Liver (tissue), 9 donors: ENCODE data around the gene IGF1R. TPM values are rescaled to one million over a fixed set of nuclear protein-coding genes. Genes with fewer than 3 reads are reported as not detected.

ENCODE experiments used
- DNase-seq: peaks from one replicate; pipeline ENCODE4 v3.0.0-alpha.2; 2017; ENCODE audit warnings: low spot score
- H3K27ac ChIP-seq, 2 donors: one replicate each; pipeline ENCODE4 v1.7.0; 2013; ENCODE audit warnings: inconsistent platforms in 2 of 2, low read length in 2 of 2, control low read depth in 1 of 2, low read depth in 1 of 2, mild to moderate bottlenecking in 1 of 2
- H3K27me3 ChIP-seq, 4 donors: one replicate each; pipeline versions ENCODE4 v1.6.1 to v1.7.0; 2013; ENCODE audit warnings: low read length in 3 of 4, inconsistent platforms in 1 of 4, mild to moderate bottlenecking in 1 of 4, moderate library complexity in 1 of 4; ENCODE audit not compliant: control insufficient read depth in 4 of 4, insufficient read depth in 4 of 4
- H3K36me3 ChIP-seq, 4 donors: one replicate each; pipeline versions ENCODE4 v1.6.1 to v1.7.0; 2013; ENCODE audit warnings: low read length in 3 of 4, mild to moderate bottlenecking in 3 of 4, low read depth in 1 of 4, moderate library complexity in 1 of 4; ENCODE audit not compliant: control insufficient read depth in 4 of 4, insufficient read depth in 3 of 4
- H3K4me1 ChIP-seq, 4 donors: one replicate each; pipeline versions ENCODE4 v1.6.1 to v1.7.0; 2013; ENCODE audit warnings: low read length in 3 of 4, mild to moderate bottlenecking in 3 of 4, moderate library complexity in 1 of 4; ENCODE audit not compliant: control insufficient read depth in 4 of 4, insufficient read depth in 4 of 4
- H3K4me3 ChIP-seq, 3 donors: one replicate each; pipeline versions ENCODE4 v1.6.1 to v1.7.0; 2013; ENCODE audit warnings: low read length in 3 of 3, control low read depth in 1 of 3, low read depth in 1 of 3, mild to moderate bottlenecking in 1 of 3
- H3K9ac ChIP-seq, 2 donors: one replicate each; pipeline ENCODE4 v1.7.0; 2013; ENCODE audit warnings: low read length in 2 of 2, mild to moderate bottlenecking in 2 of 2, moderate library complexity in 2 of 2, control low read depth in 1 of 2, low read depth in 1 of 2
- H3K9me3 ChIP-seq, 4 donors: one replicate each; pipeline versions ENCODE4 v1.6.1 to v1.7.0; 2013; ENCODE audit warnings: low read length in 3 of 4; ENCODE audit not compliant: control insufficient read depth in 4 of 4
- EGR1 ChIP-seq, 2 donors: IDR thresholded peaks; 2 replicates each; pipeline ENCODE4 v1.6.1; 2016 to 2018; ENCODE audit warnings: antibody characterized with exemption in 2 of 2, low read depth in 2 of 2
- FOXA1 ChIP-seq: IDR thresholded peaks from 2 replicates; pipeline ENCODE4 v1.6.1; 2016; ENCODE audit warnings: antibody characterized with exemption
- FOXA2 ChIP-seq: IDR thresholded peaks from 2 replicates; pipeline ENCODE4 v1.6.1; 2016; ENCODE audit warnings: antibody characterized with exemption
- GABPA ChIP-seq, 2 donors: IDR thresholded peaks in 1 of 2; conservative IDR thresholded peaks in 1 of 2; 2 replicates each; pipeline ENCODE4 v1.6.1; 2016; ENCODE audit warnings: antibody characterized with exemption in 2 of 2, mild to moderate bottlenecking in 1 of 2, moderate library complexity in 1 of 2
- HNF4A ChIP-seq, 2 donors: conservative IDR thresholded peaks; 2 replicates each; pipeline ENCODE4 v1.6.1; 2016; ENCODE audit warnings: antibody characterized with exemption in 2 of 2, mild to moderate bottlenecking in 2 of 2
- HNF4G ChIP-seq: IDR thresholded peaks from 2 replicates; pipeline ENCODE4 v1.6.1; 2016; ENCODE audit warnings: antibody characterized with exemption
- JUND ChIP-seq, 2 donors: IDR thresholded peaks; 2 replicates each; pipeline ENCODE4 v1.6.1; 2016; ENCODE audit warnings: antibody characterized with exemption in 2 of 2
- NR2F2 ChIP-seq: IDR thresholded peaks from 2 replicates; pipeline ENCODE4 v1.6.1; 2016; ENCODE audit warnings: antibody characterized with exemption
- SP1 ChIP-seq: IDR thresholded peaks from 2 replicates; pipeline ENCODE4 v1.6.1; 2018; ENCODE audit warnings: antibody characterized with exemption, mild to moderate bottlenecking
- TAF1 ChIP-seq: conservative IDR thresholded peaks from 2 replicates; pipeline ENCODE4 v1.6.1; 2016; ENCODE audit warnings: antibody characterized with exemption, mild to moderate bottlenecking
- YY1 ChIP-seq: IDR thresholded peaks from 2 replicates; pipeline ENCODE4 v1.6.1; 2016; ENCODE audit warnings: antibody characterized with exemption, mild to moderate bottlenecking
- WGBS: extraction: QIAGEN DNeasy Blood & Tissue Kit; methylation state at CpG from one replicate; pipeline ENCODE4 v1.1.7; 2013; 5-methylcytosine and 5-hydroxymethylcytosine counted together
- polyA plus RNA-seq, 2 donors: library from polyadenylated mRNA; stranded (reverse) in 1 of 2; unstranded in 1 of 2; fragments of 200-250 nt in 1 of 2; fragments of >200 nt in 1 of 2; fragmentation: Nextera tagmentation in 1 of 2; extraction: Ambion mirVana in 1 of 2; gene quantifications; one replicate each; pipeline versions ENCODE4 v1.2.1 to v1.2.3, GENCODE V29; 2013 to 2015
- total RNA-seq, 2 donors: library from RNA; depleted of rRNA; stranded (reverse); fragments of >200 nt; gene quantifications; one replicate each; pipeline ENCODE4 v1.2.3, GENCODE V29; 2014
- TF ChIP-seq, protein P1 (sequence below): IDR thresholded peaks from 2 replicates; pipeline ENCODE4 v1.6.1; 2016; ENCODE audit warnings: antibody characterized with exemption
- TF ChIP-seq, protein P2 (sequence below): IDR thresholded peaks from 2 replicates; pipeline ENCODE4 v1.6.1; 2016; ENCODE audit warnings: antibody characterized with exemption
- TF ChIP-seq, protein P3 (sequence below): IDR thresholded peaks from 2 replicates; pipeline ENCODE4 v1.6.1; 2016; ENCODE audit warnings: antibody characterized with exemption, mild to moderate bottlenecking
- TF ChIP-seq, protein P4 (sequence below): IDR thresholded peaks from 2 replicates; pipeline ENCODE4 v1.6.1; 2016; ENCODE audit warnings: antibody characterized with exemption
- TF ChIP-seq, protein P5 (sequence below): fragments of 150-350 bp; IDR thresholded peaks from 2 replicates; pipeline ENCODE4 v1.5.1; 2017; ENCODE audit warnings: improper control_type of control experiment, low read depth, low read length; ENCODE audit not compliant: missing input control
- donor health status: healthy.
- donor health status: healthy.
- donor health status: healthy.
- donor health status: healthy.
- donor health status: healthy.

IGF1R gene
- total and polyA plus RNA-seq, 4 donors = 0.69 to 10.3 (median 3.2) TPM

DNA sequence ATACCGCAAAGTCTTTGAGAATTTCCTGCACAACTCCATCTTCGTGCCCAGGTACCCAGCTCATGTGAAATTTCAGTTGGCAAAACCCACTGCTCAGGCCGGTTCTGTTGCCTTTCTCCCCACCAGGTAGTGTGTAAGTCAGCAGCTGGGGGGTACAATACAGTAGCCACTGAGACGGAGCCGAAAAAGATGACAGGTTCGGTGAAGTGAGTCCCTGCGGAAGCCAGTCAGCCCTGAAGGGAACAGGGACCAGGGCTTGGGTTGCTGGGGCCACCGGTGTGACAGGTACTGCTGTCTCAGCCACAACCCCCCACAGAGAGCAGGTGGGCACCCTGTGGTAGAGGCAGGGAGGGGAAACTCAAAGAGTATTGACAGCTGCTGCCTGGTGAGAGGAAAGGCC is 268.5 kb downstream of the IGF1R start:
- Histone ChIP-seq H3K9ac (no peak overlapping the region), H3K4me1 (peaks cover 0 to 4% (median 0%) of the 10 kb centered on the region in 4 donors), H3K36me3 (peaks cover 0 to 2% (median 0%) of the 10 kb centered on the region in 4 donors)

DNA sequence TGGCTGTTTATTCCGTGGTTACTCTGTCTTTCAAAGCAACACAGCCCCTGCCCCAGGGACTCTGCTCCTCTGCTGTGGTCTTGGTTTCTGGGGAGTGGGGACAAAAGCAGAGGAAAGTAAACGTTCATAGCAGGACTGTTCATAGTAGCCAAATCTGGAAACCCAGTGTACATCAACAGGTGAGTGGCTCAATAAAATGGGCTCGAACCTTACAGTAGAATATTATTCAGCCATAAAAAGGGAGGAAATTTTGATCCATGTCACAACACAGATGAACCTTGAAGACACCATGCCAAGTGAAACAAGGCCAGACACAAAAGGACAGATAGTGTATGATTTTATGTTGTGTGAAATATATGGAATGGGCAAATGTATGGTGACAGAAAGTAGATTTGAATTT is 269.1 kb downstream of the IGF1R start:
- Histone ChIP-seq H3K4me3 (no peak overlapping the region), H3K9ac (no peak overlapping the region), H3K4me1 (peaks cover 0 to 4% (median 0%) of the 10 kb centered on the region in 4 donors), H3K27me3 (no peaks in the 10 kb centered on the region), H3K9me3 (no peaks in the 10 kb centered on the region), H3K27ac (no peak overlapping the region), H3K36me3 (peaks cover 0 to 2% (median 0%) of the 10 kb centered on the region in 4 donors)
- no peak for DNase-seq
- TF ChIP-seq HNF4A (conservative IDR thresholded peaks at IDR 0.05) (no peak), YY1 (no peak), GABPA (IDR thresholded peaks at IDR 0.05 in 1 of 2, conservative IDR thresholded peaks at IDR 0.05 in 1 of 2) (no peak), JUND (IDR thresholded peaks at IDR 0.05) (no peak), HNF4G (no peak), FOXA1 (no peak), NR2F2 (no peak), FOXA2 (no peak), TAF1 (no peak), SP1 (no peak)
- TF ChIP-seq, protein P1, sequence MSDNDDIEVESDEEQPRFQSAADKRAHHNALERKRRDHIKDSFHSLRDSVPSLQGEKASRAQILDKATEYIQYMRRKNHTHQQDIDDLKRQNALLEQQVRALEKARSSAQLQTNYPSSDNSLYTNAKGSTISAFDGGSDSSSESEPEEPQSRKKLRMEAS = no peak
- TF ChIP-seq, protein P2, sequence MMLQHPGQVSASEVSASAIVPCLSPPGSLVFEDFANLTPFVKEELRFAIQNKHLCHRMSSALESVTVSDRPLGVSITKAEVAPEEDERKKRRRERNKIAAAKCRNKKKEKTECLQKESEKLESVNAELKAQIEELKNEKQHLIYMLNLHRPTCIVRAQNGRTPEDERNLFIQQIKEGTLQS = no peak
- WGBS = 83% methylated on average over 3 of the region's 3 CpGs

More for the DNA sequence above, 268.5 kb downstream of the IGF1R start:
- Histone ChIP-seq H3K27ac (no peak overlapping the region), H3K4me3 (no peak overlapping the region), H3K27me3 (no peaks in the 10 kb centered on the region), H3K9me3 (no peaks in the 10 kb centered on the region)
- TF ChIP-seq YY1 = no peak
- TF ChIP-seq FOXA1 = no peak
- no peak for TF ChIP-seq NR2F2
- TF ChIP-seq, protein P1 = no peak
- TF ChIP-seq, protein P2 = no peak
- DNase-seq = no peak
- WGBS = 94% methylated on average over 8 of the region's 8 CpGs

DNA sequence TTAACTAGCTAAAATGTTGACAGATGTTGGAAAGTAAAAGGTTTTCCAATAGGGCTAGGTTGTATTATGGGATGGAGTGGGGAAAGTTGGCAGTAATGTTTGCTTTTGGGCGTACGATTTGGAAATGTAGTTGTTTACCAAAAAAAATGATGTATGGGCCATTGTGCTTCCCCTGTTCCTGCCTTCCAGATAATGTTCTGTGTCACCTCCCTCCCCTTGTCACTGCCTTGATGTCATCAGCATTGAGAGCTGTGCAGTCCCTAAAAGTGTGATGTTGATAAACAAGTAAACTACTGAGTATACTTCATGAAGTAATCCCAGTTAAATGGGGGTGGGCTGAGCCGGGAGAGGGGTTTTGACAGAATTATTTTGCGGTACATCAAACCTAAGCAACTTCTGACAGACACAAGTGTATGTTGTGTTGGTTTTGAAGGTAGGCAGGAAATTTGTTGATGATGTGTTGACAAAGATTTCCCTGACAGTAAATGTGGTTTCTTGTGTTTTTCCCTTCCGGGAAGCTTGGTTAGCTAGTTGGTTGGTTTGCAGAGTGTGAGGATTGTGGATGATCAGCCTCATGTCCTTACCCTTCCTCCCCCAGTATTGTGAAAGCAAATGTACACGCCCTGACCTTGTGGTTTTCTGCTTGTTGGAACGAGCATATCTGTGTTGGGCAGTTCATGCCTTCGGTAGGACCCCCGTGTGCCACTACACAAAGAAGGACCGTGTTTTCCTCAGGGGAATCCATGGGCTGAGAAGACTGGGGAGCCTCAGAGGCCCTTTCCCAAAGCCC is 271.9 kb downstream of the IGF1R start:
- H3K4me3 ChIP-seq = no peak overlapping the region
- peaks cover 0 to 2% (median 0%) of the 10 kb centered on the region in 4 donors for H3K36me3 ChIP-seq
- H3K9ac ChIP-seq = no peak overlapping the region
- no peaks in the 10 kb centered on the region for H3K27me3 ChIP-seq
- peaks cover 0 to 2% (median 0%) of the 10 kb centered on the region in 4 donors for H3K4me1 ChIP-seq
- WGBS = 74% methylated on average over 10 of the region's 10 CpGs
- DNase-seq = no peak
- no peaks in the 10 kb centered on the region for H3K9me3 ChIP-seq
- H3K27ac ChIP-seq = peak overlapping the region; percentile 13 to 31
- TF ChIP-seq, protein P3, sequence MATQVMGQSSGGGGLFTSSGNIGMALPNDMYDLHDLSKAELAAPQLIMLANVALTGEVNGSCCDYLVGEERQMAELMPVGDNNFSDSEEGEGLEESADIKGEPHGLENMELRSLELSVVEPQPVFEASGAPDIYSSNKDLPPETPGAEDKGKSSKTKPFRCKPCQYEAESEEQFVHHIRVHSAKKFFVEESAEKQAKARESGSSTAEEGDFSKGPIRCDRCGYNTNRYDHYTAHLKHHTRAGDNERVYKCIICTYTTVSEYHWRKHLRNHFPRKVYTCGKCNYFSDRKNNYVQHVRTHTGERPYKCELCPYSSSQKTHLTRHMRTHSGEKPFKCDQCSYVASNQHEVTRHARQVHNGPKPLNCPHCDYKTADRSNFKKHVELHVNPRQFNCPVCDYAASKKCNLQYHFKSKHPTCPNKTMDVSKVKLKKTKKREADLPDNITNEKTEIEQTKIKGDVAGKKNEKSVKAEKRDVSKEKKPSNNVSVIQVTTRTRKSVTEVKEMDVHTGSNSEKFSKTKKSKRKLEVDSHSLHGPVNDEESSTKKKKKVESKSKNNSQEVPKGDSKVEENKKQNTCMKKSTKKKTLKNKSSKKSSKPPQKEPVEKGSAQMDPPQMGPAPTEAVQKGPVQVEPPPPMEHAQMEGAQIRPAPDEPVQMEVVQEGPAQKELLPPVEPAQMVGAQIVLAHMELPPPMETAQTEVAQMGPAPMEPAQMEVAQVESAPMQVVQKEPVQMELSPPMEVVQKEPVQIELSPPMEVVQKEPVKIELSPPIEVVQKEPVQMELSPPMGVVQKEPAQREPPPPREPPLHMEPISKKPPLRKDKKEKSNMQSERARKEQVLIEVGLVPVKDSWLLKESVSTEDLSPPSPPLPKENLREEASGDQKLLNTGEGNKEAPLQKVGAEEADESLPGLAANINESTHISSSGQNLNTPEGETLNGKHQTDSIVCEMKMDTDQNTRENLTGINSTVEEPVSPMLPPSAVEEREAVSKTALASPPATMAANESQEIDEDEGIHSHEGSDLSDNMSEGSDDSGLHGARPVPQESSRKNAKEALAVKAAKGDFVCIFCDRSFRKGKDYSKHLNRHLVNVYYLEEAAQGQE = no peak
- TF ChIP-seq EGR1 (IDR thresholded peaks at IDR 0.05; ENCODE audit: low read depth in 2 of 2) (no peak), HNF4G (no peak), JUND (IDR thresholded peaks at IDR 0.05) (no peak), FOXA1 (no peak), SP1 (no peak), GABPA (IDR thresholded peaks at IDR 0.05 in 1 of 2, conservative IDR thresholded peaks at IDR 0.05 in 1 of 2) (no peak)
- TF ChIP-seq, protein P4, sequence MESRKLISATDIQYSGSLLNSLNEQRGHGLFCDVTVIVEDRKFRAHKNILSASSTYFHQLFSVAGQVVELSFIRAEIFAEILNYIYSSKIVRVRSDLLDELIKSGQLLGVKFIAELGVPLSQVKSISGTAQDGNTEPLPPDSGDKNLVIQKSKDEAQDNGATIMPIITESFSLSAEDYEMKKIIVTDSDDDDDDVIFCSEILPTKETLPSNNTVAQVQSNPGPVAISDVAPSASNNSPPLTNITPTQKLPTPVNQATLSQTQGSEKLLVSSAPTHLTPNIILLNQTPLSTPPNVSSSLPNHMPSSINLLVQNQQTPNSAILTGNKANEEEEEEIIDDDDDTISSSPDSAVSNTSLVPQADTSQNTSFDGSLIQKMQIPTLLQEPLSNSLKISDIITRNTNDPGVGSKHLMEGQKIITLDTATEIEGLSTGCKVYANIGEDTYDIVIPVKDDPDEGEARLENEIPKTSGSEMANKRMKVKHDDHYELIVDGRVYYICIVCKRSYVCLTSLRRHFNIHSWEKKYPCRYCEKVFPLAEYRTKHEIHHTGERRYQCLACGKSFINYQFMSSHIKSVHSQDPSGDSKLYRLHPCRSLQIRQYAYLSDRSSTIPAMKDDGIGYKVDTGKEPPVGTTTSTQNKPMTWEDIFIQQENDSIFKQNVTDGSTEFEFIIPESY = no peak
- TF ChIP-seq, protein P1 = no peak
- TF ChIP-seq, protein P5, sequence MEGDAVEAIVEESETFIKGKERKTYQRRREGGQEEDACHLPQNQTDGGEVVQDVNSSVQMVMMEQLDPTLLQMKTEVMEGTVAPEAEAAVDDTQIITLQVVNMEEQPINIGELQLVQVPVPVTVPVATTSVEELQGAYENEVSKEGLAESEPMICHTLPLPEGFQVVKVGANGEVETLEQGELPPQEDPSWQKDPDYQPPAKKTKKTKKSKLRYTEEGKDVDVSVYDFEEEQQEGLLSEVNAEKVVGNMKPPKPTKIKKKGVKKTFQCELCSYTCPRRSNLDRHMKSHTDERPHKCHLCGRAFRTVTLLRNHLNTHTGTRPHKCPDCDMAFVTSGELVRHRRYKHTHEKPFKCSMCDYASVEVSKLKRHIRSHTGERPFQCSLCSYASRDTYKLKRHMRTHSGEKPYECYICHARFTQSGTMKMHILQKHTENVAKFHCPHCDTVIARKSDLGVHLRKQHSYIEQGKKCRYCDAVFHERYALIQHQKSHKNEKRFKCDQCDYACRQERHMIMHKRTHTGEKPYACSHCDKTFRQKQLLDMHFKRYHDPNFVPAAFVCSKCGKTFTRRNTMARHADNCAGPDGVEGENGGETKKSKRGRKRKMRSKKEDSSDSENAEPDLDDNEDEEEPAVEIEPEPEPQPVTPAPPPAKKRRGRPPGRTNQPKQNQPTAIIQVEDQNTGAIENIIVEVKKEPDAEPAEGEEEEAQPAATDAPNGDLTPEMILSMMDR = no peak
- TF ChIP-seq, protein P2 = no peak
